ENCODE measurements around the gene LRRC4C.

The LRRC4C gene

GRCh38 chr11:41377709-41378394, 81.6 kb downstream of the LRRC4C start:
- TF ChIP-seq POLR2A (IDR thresholded peaks at IDR 0.05; ENCODE audit: low read depth, low read length) (no peak), PAX5 (IDR thresholded peaks at IDR 0.05; ENCODE audit: insufficient read depth, low read length, severe bottlenecking) (no peak), POU2F2 (IDR thresholded peaks at IDR 0.05; ENCODE audit: low read depth, low read length) (no peak), POLR2AphosphoS5 (IDR thresholded peaks at IDR 0.05; ENCODE audit: low read depth, low read length) (no peak), SPI1 (IDR thresholded peaks at IDR 0.05; ENCODE audit: low read depth, low read length) (no peak), TAF1 (IDR thresholded peaks at IDR 0.05; ENCODE audit: low read depth, low read length) (no peak)

DNA sequence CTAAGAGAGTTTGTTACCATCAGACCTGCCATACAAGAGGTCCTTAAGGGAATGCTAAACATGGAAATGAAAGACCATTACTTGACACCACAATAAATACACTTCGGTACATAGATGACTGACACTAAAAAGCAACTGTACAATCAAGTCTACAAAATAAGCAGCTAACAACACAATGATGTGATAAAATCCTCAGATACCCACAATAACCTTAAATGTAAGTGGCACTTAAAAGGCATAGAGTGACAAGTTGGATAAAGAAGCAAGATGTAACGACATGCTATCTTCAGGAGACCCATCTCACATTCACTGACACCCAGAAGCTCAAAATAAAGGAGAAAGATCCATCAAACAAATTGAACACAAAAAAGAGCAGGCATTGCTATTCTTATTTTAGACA, 107.6 kb downstream of the LRRC4C start:
- DNase-seq (ENCODE audit: insufficient read length, low spot score) (no peak), FAIRE-seq (no peak)
- no peak for TF ChIP-seq SPI1 (IDR thresholded peaks at IDR 0.05; ENCODE audit: low read depth, low read length)
- no peak for TF ChIP-seq PAX5 (IDR thresholded peaks at IDR 0.05; ENCODE audit: insufficient read depth, low read length, severe bottlenecking)
- no peak for TF ChIP-seq POU2F2 (IDR thresholded peaks at IDR 0.05; ENCODE audit: low read depth, low read length)
- no peak for TF ChIP-seq TAF1 (IDR thresholded peaks at IDR 0.05; ENCODE audit: low read depth, low read length)
- TF ChIP-seq POLR2AphosphoS5 (IDR thresholded peaks at IDR 0.05; ENCODE audit: low read depth, low read length) = no peak
- TF ChIP-seq POLR2A (IDR thresholded peaks at IDR 0.05; ENCODE audit: low read depth, low read length) = no peak

More at GRCh38 chr11:41377709-41378394, 81.6 kb downstream of the LRRC4C start:
- FAIRE-seq (no peak), DNase-seq (ENCODE audit: insufficient read length, low spot score) (no peak)

- DNase-seq (ENCODE audit: insufficient read length, low spot score) (no peak), FAIRE-seq (no peak)
- no peak for TF ChIP-seq POLR2A (IDR thresholded peaks at IDR 0.05; ENCODE audit: low read depth, low read length)
These were observed 113.4 kb downstream of the LRRC4C start for GRCh38 chr11:41346042-41346441.

DNA sequence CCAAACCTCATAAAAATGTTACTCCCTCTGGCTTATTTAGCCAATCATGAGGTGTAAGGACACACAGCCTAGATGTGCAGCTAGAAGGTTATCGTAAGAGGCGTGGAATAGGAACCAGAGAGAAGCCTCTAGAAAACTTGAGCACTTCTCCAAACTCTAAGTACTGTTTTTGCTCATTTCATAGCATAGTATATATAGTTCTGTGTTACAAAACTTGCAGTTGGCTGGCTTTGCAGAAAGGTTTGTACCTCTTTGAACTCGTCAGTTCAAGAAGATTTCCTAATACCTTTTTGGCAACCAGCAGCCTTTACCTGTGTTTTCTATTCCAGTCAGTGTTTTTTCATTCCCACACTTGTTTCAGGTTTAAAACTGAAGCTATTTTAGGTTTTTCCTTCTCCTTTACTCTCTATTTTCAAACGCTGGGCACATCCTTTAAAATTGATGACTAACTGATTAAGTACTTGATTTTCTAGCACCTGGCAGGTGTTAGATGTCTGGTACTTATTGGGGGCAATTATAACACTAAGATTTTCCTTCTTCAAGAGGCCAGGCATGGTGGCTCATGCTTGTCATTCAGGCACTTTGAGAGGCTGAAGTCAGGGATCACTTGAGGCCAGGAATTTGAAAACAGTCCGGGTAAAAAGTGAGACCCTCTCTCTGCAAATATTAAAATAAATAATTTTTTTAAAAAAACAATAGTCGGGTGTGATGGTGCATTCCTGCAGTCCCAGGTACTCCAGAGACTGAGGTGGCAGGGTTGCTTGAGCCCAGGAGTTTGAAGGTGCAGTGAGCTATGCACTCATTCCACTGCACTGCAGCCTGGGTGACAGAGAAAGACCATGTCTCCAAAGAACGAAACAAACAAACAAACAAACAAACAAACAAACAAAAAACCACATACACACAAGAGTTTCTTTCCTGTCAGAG, 125.2 kb downstream of the LRRC4C start:
- FAIRE-seq (no peak), DNase-seq (ENCODE audit: insufficient read length, low spot score) (no peak)
- TF ChIP-seq SPI1 (IDR thresholded peaks at IDR 0.05; ENCODE audit: low read depth, low read length) (no peak), PAX5 (IDR thresholded peaks at IDR 0.05; ENCODE audit: insufficient read depth, low read length, severe bottlenecking) (no peak), POLR2A (IDR thresholded peaks at IDR 0.05; ENCODE audit: low read depth, low read length) (no peak), POLR2AphosphoS5 (IDR thresholded peaks at IDR 0.05; ENCODE audit: low read depth, low read length) (no peak), TAF1 (IDR thresholded peaks at IDR 0.05; ENCODE audit: low read depth, low read length) (no peak), POU2F2 (IDR thresholded peaks at IDR 0.05; ENCODE audit: low read depth, low read length) (no peak)

GRCh38 chr11:41333357-41333756, 126.1 kb downstream of the LRRC4C start:
- no peak for TF ChIP-seq PAX5 (IDR thresholded peaks at IDR 0.05; ENCODE audit: insufficient read depth, low read length, severe bottlenecking)
- TF ChIP-seq POLR2A (IDR thresholded peaks at IDR 0.05; ENCODE audit: low read depth, low read length) = no peak
- TF ChIP-seq POU2F2 (IDR thresholded peaks at IDR 0.05; ENCODE audit: low read depth, low read length) = no peak
- no peak for TF ChIP-seq SPI1 (IDR thresholded peaks at IDR 0.05; ENCODE audit: low read depth, low read length)
- no peak for TF ChIP-seq TAF1 (IDR thresholded peaks at IDR 0.05; ENCODE audit: low read depth, low read length)
- no peak for TF ChIP-seq POLR2AphosphoS5 (IDR thresholded peaks at IDR 0.05; ENCODE audit: low read depth, low read length)
- DNase-seq (ENCODE audit: insufficient read length, low spot score) (no peak), FAIRE-seq (no peak)

GRCh38 chr11:41328324-41328723, 131.1 kb downstream of the LRRC4C start:
- no peak for FAIRE-seq
- no peak for DNase-seq (ENCODE audit: insufficient read length, low spot score)
- TF ChIP-seq POLR2A (IDR thresholded peaks at IDR 0.05; ENCODE audit: low read depth, low read length) = no peak
- TF ChIP-seq PAX5 (IDR thresholded peaks at IDR 0.05; ENCODE audit: insufficient read depth, low read length, severe bottlenecking) = no peak
- TF ChIP-seq POU2F2 (IDR thresholded peaks at IDR 0.05; ENCODE audit: low read depth, low read length) = no peak
- no peak for TF ChIP-seq POLR2AphosphoS5 (IDR thresholded peaks at IDR 0.05; ENCODE audit: low read depth, low read length)
- no peak for TF ChIP-seq SPI1 (IDR thresholded peaks at IDR 0.05; ENCODE audit: low read depth, low read length)
- TF ChIP-seq TAF1 (IDR thresholded peaks at IDR 0.05; ENCODE audit: low read depth, low read length) = no peak

- no peak for DNase-seq (ENCODE audit: insufficient read length, low spot score)
- no peak for FAIRE-seq
- TF ChIP-seq SPI1 (IDR thresholded peaks at IDR 0.05; ENCODE audit: low read depth, low read length) = no peak
- TF ChIP-seq PAX5 (IDR thresholded peaks at IDR 0.05; ENCODE audit: insufficient read depth, low read length, severe bottlenecking) = no peak
- TF ChIP-seq TAF1 (IDR thresholded peaks at IDR 0.05; ENCODE audit: low read depth, low read length) = no peak
- no peak for TF ChIP-seq POLR2AphosphoS5 (IDR thresholded peaks at IDR 0.05; ENCODE audit: low read depth, low read length)
- TF ChIP-seq POU2F2 (IDR thresholded peaks at IDR 0.05; ENCODE audit: low read depth, low read length) = no peak
- no peak for TF ChIP-seq POLR2A (IDR thresholded peaks at IDR 0.05; ENCODE audit: low read depth, low read length)
These were observed 136.0 kb downstream of the LRRC4C start for GRCh38 chr11:41323446-41323845.

- no peak for TF ChIP-seq TAF1 (IDR thresholded peaks at IDR 0.05; ENCODE audit: low read depth, low read length)
- TF ChIP-seq SPI1 (IDR thresholded peaks at IDR 0.05; ENCODE audit: low read depth, low read length) = no peak
- no peak for TF ChIP-seq POLR2A (IDR thresholded peaks at IDR 0.05; ENCODE audit: low read depth, low read length)
- TF ChIP-seq PAX5 (IDR thresholded peaks at IDR 0.05; ENCODE audit: insufficient read depth, low read length, severe bottlenecking) = no peak
- no peak for TF ChIP-seq POU2F2 (IDR thresholded peaks at IDR 0.05; ENCODE audit: low read depth, low read length)
- FAIRE-seq = no peak
- no peak for DNase-seq (ENCODE audit: insufficient read length, low spot score)
These were observed 138.8 kb downstream of the LRRC4C start for GRCh38 chr11:41320653-41321052.

- no peak for DNase-seq (ENCODE audit: insufficient read length, low spot score)
- FAIRE-seq = no peak
- no peak for TF ChIP-seq POU2F2 (IDR thresholded peaks at IDR 0.05; ENCODE audit: low read depth, low read length)
- TF ChIP-seq PAX5 (IDR thresholded peaks at IDR 0.05; ENCODE audit: insufficient read depth, low read length, severe bottlenecking) = no peak
- TF ChIP-seq POLR2AphosphoS5 (IDR thresholded peaks at IDR 0.05; ENCODE audit: low read depth, low read length) = no peak
- TF ChIP-seq POLR2A (IDR thresholded peaks at IDR 0.05; ENCODE audit: low read depth, low read length) = no peak
- no peak for TF ChIP-seq TAF1 (IDR thresholded peaks at IDR 0.05; ENCODE audit: low read depth, low read length)
- no peak for TF ChIP-seq SPI1 (IDR thresholded peaks at IDR 0.05; ENCODE audit: low read depth, low read length)
These were observed 139.2 kb downstream of the LRRC4C start for GRCh38 chr11:41320238-41320637.

Measured in GM12891 (cell line).